ENCODE results near the gene CCAR1. TPM values are rescaled to one million over a fixed set of nuclear protein-coding genes. Genes with fewer than 3 reads are reported as not detected.
"Not testable (repeated sequence)": the region's sequence is repeated elsewhere in the genome, so short reads cannot be mapped to it uniquely, and the experiment has no call there.

Gene CCAR1
- total RNA-seq, 1 experiment from 2014 or later = 53.1 TPM

GRCh38 chr10:68795886-68796532, 75.0 kb downstream of the CCAR1 start:
- H3K36me3 ChIP-seq (replicated peaks; ENCODE audit: control insufficient read depth, insufficient read depth, low read length) = peaks cover 4% of the 10 kb centered on the region
- no peak for DNase-seq
- H3K4me3 ChIP-seq (ENCODE audit: insufficient read depth, low read depth, low read length) = no peak overlapping the region
- no peaks in the 10 kb centered on the region for H3K27me3 ChIP-seq (ENCODE audit: control insufficient read depth, insufficient read depth, low read length)

DNA sequence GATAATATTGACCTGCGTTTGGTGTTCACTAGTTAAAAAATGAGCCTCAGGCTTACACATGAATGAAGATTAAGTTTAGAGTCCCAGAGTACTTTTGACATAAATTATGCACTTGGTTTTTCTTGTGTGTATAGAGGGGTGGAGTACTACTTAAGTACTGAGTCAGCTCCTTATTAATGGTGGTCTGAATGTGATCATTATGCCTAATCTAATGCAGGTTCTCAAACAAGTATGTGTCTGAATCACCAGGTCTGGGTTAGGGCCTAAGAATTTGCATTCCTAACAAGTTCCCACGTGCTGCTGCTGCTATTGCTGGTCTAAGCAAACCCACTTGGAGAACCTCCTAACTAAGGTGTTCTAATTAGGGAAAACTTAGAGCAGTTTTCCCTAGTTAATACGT, 75.6 kb downstream of the CCAR1 start:
- DNase-seq = no peak
- H3K36me3 ChIP-seq (replicated peaks; ENCODE audit: control insufficient read depth, insufficient read depth, low read length) = peaks cover 2% of the 10 kb centered on the region
- H3K4me3 ChIP-seq (ENCODE audit: insufficient read depth, low read depth, low read length) = no peak overlapping the region
- no peaks in the 10 kb centered on the region for H3K27me3 ChIP-seq (ENCODE audit: control insufficient read depth, insufficient read depth, low read length)

DNA sequence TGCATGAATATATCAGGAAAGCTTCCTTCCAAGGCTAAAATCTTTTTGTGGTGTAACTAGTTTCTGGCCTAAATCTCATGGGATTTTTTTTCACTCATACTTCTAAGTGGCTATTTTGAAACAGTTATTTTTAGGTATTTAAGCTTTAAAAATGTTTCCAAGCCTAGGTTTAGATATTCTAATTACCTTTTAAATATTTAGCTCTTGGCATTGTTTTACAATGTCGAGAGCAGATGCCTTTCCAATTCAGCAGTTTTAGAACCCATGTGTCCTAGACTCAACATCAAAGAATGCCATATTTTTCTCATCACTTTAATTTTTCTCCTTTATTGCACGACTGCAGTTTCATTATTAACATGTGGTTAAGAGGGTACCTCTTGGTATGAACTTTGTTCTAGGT, 79.2 kb downstream of the CCAR1 start:
- H3K36me3 ChIP-seq (replicated peaks; ENCODE audit: control insufficient read depth, insufficient read depth, low read length) = no peaks in the 10 kb centered on the region; the same call in 1 of the 2 replicates
- no peak overlapping the region for H3K4me3 ChIP-seq (ENCODE audit: insufficient read depth, low read depth, low read length)
- no peak for DNase-seq
- no peaks in the 10 kb centered on the region for H3K27me3 ChIP-seq (ENCODE audit: control insufficient read depth, insufficient read depth, low read length)

- Histone ChIP-seq H3K27me3 (ENCODE audit: control insufficient read depth, insufficient read depth, low read length) (no peaks in the 10 kb centered on the region), H3K36me3 (replicated peaks; ENCODE audit: control insufficient read depth, insufficient read depth, low read length) (no peaks in the 10 kb centered on the region)
- no peak for DNase-seq
These were observed 83.7 kb downstream of the CCAR1 start for GRCh38 chr10:68804692-68805091.

GRCh38 chr10:68810830-68811229, 89.8 kb downstream of the CCAR1 start:
- not testable (repeated sequence) for H3K27me3 ChIP-seq (ENCODE audit: control insufficient read depth, insufficient read depth, low read length); H3K4me3 ChIP-seq (ENCODE audit: insufficient read depth, low read depth, low read length); DNase-seq; H3K36me3 ChIP-seq (replicated peaks; ENCODE audit: control insufficient read depth, insufficient read depth, low read length)

More at GRCh38 chr10:68804692-68805091, 83.7 kb downstream of the CCAR1 start:
- no peak overlapping the region for H3K4me3 ChIP-seq (ENCODE audit: insufficient read depth, low read depth, low read length)

GRCh38 chr10:68811314-68812009, 90.4 kb downstream of the CCAR1 start:
- no peak for DNase-seq
- Histone ChIP-seq H3K4me3 (ENCODE audit: insufficient read depth, low read depth, low read length) (no peak overlapping the region), H3K27me3 (ENCODE audit: control insufficient read depth, insufficient read depth, low read length) (no peaks in the 10 kb centered on the region), H3K36me3 (replicated peaks; ENCODE audit: control insufficient read depth, insufficient read depth, low read length) (no peaks in the 10 kb centered on the region)

DNA sequence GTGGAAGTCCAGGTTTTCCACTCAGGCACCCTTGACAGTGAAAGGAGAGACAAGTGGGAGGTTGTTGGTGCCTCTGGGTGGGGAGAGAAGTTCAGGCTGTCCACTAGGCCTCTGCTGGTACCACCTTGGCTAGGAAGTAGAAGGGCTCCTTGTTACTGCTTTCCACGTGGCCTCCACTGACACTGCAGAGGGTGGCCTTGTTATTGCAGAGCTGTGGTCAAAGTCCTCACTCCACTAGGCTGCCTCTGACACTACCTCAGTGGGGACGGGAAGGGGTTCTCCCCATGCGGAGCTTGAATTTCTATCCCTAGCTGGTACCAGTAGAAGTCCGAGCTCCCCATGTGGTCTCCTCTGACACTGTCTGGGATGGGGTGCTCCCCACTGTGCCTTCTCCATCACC, 91.4 kb downstream of the CCAR1 start:
- Histone ChIP-seq H3K36me3 (replicated peaks; ENCODE audit: control insufficient read depth, insufficient read depth, low read length) (no peaks in the 10 kb centered on the region), H3K4me3 (ENCODE audit: insufficient read depth, low read depth, low read length) (no peak overlapping the region), H3K27me3 (ENCODE audit: control insufficient read depth, insufficient read depth, low read length) (no peaks in the 10 kb centered on the region)
- no peak for DNase-seq

DNA sequence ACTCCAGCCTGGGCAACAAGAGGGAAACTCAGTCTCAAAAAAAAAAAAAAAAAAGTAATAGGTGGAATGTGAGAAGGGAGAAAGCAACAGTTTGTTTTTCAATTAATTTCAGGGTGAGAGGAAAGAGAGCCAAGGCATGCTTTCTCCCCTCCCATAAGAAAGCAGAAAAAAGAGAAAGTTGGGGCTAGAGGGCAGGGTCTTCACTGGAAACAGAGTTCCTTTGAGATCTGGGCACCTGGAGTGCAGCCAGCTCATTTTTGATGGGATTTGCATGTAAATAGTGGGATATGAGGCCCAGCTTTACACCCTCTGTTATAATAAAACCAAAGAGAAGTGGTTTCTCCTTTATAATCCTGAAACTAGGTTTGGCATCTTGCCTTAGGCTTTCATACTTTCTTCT, 92.5 kb downstream of the CCAR1 start:
- H3K36me3 ChIP-seq (replicated peaks; ENCODE audit: control insufficient read depth, insufficient read depth, low read length) = no peaks in the 10 kb centered on the region
- no peaks in the 10 kb centered on the region for H3K27me3 ChIP-seq (ENCODE audit: control insufficient read depth, insufficient read depth, low read length)
- no peak overlapping the region for H3K4me3 ChIP-seq (ENCODE audit: insufficient read depth, low read depth, low read length)
- peak; percentile 24 for DNase-seq

- no peak overlapping the region for H3K4me3 ChIP-seq (ENCODE audit: insufficient read depth, low read depth, low read length)
- DNase-seq = no peak
- H3K36me3 ChIP-seq (replicated peaks; ENCODE audit: control insufficient read depth, insufficient read depth, low read length) = no peaks in the 10 kb centered on the region
- H3K27me3 ChIP-seq (ENCODE audit: control insufficient read depth, insufficient read depth, low read length) = no peaks in the 10 kb centered on the region
These were observed 95.9 kb downstream of the CCAR1 start for GRCh38 chr10:68816796-68817412.

DNA sequence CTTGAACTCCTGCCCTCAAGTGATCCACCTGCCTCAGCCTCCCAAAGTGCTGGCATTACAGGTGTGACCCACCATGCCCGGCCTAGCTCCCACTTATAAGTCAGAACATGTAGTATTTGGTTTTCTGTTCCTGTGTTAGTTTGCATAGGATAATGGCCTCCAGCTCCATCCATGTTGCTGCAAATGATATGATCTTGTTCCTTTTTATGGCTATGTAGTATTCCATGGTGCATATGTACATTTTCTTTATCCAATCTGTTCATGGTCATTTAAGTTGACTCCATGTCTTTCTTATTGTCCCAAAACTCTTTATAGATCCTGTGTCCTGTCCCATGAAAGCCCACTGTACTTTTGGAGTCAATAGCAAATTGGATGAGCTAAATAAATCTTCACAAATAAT, 99.3 kb downstream of the CCAR1 start:
- H3K4me3 ChIP-seq (ENCODE audit: insufficient read depth, low read depth, low read length); H3K36me3 ChIP-seq (replicated peaks; ENCODE audit: control insufficient read depth, insufficient read depth, low read length); H3K27me3 ChIP-seq (ENCODE audit: control insufficient read depth, insufficient read depth, low read length); DNase-seq: not testable (repeated sequence)

DNA sequence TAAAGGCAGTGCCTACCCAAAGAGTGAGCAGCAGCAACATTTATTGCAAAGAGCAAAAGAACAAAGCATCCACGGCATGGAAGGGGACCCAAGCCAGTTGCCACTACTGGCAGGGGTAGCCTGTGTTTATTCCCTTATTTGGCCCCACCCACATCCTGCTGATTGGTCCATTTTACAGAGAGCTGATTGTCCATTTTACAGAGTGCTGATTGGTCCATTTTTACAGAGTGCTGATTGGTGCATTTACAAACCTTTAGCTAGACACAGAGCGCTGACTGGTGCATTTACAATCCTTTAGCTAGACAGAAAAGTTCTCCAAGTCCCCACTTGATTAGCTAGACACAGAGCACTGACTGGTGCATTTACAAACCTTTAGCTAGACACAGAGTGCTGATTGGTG, 101.6 kb downstream of the CCAR1 start:
- H3K36me3 ChIP-seq (replicated peaks; ENCODE audit: control insufficient read depth, insufficient read depth, low read length); H3K27me3 ChIP-seq (ENCODE audit: control insufficient read depth, insufficient read depth, low read length); H3K4me3 ChIP-seq (ENCODE audit: insufficient read depth, low read depth, low read length); DNase-seq: not testable (repeated sequence)

- no peaks in the 10 kb centered on the region for H3K36me3 ChIP-seq (replicated peaks; ENCODE audit: control insufficient read depth, insufficient read depth, low read length)
- peak within 1 kb of the TSS; percentile 66 for H3K4me3 ChIP-seq (ENCODE audit: insufficient read depth, low read depth, low read length)
- peaks cover 11% of the 10 kb centered on the region for H3K27me3 ChIP-seq (ENCODE audit: control insufficient read depth, insufficient read depth, low read length)
- peak; percentile 94 for DNase-seq
These were observed 105.9 kb downstream of the CCAR1 start, which contains the start of gene STOX1 for GRCh38 chr10:68826764-68827591. STOX1 (plus strand) TSS chr10:68827531; CDS start chr10:68827624, 93 bp downstream.

DNA sequence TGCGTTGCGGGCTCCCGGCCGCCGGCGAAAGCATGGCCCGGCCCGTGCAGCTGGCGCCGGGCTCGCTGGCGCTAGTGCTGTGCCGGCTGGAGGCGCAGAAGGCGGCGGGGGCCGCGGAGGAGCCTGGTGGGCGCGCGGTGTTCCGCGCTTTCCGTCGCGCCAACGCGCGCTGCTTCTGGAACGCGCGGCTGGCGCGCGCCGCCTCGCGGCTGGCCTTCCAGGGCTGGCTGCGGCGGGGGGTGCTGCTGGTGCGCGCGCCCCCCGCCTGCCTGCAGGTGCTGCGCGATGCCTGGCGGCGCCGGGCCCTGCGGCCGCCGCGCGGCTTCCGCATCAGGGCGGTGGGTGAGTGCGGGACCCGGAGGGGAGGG, 106.5 kb downstream of the CCAR1 start:
- Histone ChIP-seq H3K4me3 (ENCODE audit: insufficient read depth, low read depth, low read length) (peak overlapping the region; percentile 66), H3K27me3 (ENCODE audit: control insufficient read depth, insufficient read depth, low read length) (peaks cover 11% of the 10 kb centered on the region)
- DNase-seq; H3K36me3 ChIP-seq (replicated peaks; ENCODE audit: control insufficient read depth, insufficient read depth, low read length): not testable (repeated sequence)

- H3K36me3 ChIP-seq (replicated peaks; ENCODE audit: control insufficient read depth, insufficient read depth, low read length) = not testable (repeated sequence)
- peak; percentile 72 for DNase-seq
- H3K4me3 ChIP-seq (ENCODE audit: insufficient read depth, low read depth, low read length) = peak overlapping the region; percentile 56
- peaks cover 11% of the 10 kb centered on the region for H3K27me3 ChIP-seq (ENCODE audit: control insufficient read depth, insufficient read depth, low read length)
These were observed 107.1 kb downstream of the CCAR1 start for GRCh38 chr10:68828083-68828601.
